Measurements from ENCODE around the gene AHCYL2. TPM values are rescaled to one million over a fixed set of nuclear protein-coding genes. Genes with fewer than 3 reads are reported as not detected.

AHCYL2 gene
- polyA plus RNA-seq, 1 donor from 2014 or later, result 39.9 TPM

- H3K9ac ChIP-seq (ENCODE audit: low read length), result no peak overlapping the region
- no peaks in the 10 kb centered on the region for H3F3A ChIP-seq (ENCODE audit: insufficient read depth, low read length, poor library complexity, severe bottlenecking)
- H2AFZ ChIP-seq (ENCODE audit: low read depth, low read length), result no peak overlapping the region
- no peak overlapping the region for H3K27ac ChIP-seq (ENCODE audit: low read length)
- no peaks in the 10 kb centered on the region for H3K9me2 ChIP-seq (ENCODE audit: insufficient read depth, low read length)
- H3K79me2 ChIP-seq (replicated peaks; ENCODE audit: insufficient read depth, low read length), result no peaks in the 10 kb centered on the region
- H3K27me3 ChIP-seq (ENCODE audit: insufficient read depth, low read depth, low read length), result no peaks in the 10 kb centered on the region
- H3K9me3 ChIP-seq (ENCODE audit: low read length), result no peaks in the 10 kb centered on the region
- H3K4me2 ChIP-seq (ENCODE audit: low read length), result no peak overlapping the region
- peaks cover 7% of the 10 kb centered on the region for H3K36me3 ChIP-seq (ENCODE audit: insufficient read depth, low read length)
- TF ChIP-seq EP300 (conservative IDR thresholded peaks at IDR 0.05; ENCODE audit: poor library complexity, severe bottlenecking), result no peak
- no peak for TF ChIP-seq SMC3 (conservative IDR thresholded peaks at IDR 0.05; ENCODE audit: poor library complexity)
- no peak for TF ChIP-seq TAF1 (IDR thresholded peaks at IDR 0.05; ENCODE audit: low read depth)
- no peak for TF ChIP-seq POLR2AphosphoS5 (IDR thresholded peaks at IDR 0.05)
- TF ChIP-seq EZH2 (IDR thresholded peaks at IDR 0.05; ENCODE audit: borderline replicate concordance, insufficient read depth, low read length, poor library complexity, severe bottlenecking), result no peak
- TF ChIP-seq MXI1 (conservative IDR thresholded peaks at IDR 0.05; ENCODE audit: poor library complexity, severe bottlenecking), result no peak
- TF ChIP-seq RAD21 (conservative IDR thresholded peaks at IDR 0.05), result no peak
- TF ChIP-seq, protein P1, sequence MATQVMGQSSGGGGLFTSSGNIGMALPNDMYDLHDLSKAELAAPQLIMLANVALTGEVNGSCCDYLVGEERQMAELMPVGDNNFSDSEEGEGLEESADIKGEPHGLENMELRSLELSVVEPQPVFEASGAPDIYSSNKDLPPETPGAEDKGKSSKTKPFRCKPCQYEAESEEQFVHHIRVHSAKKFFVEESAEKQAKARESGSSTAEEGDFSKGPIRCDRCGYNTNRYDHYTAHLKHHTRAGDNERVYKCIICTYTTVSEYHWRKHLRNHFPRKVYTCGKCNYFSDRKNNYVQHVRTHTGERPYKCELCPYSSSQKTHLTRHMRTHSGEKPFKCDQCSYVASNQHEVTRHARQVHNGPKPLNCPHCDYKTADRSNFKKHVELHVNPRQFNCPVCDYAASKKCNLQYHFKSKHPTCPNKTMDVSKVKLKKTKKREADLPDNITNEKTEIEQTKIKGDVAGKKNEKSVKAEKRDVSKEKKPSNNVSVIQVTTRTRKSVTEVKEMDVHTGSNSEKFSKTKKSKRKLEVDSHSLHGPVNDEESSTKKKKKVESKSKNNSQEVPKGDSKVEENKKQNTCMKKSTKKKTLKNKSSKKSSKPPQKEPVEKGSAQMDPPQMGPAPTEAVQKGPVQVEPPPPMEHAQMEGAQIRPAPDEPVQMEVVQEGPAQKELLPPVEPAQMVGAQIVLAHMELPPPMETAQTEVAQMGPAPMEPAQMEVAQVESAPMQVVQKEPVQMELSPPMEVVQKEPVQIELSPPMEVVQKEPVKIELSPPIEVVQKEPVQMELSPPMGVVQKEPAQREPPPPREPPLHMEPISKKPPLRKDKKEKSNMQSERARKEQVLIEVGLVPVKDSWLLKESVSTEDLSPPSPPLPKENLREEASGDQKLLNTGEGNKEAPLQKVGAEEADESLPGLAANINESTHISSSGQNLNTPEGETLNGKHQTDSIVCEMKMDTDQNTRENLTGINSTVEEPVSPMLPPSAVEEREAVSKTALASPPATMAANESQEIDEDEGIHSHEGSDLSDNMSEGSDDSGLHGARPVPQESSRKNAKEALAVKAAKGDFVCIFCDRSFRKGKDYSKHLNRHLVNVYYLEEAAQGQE (IDR thresholded peaks at IDR 0.05; ENCODE audit: borderline replicate concordance), result no peak
- no peak for TF ChIP-seq CTCF (IDR thresholded peaks at IDR 0.05; ENCODE audit: poor library complexity, severe bottlenecking)
- H3K4me3 ChIP-seq (ENCODE audit: low read length), result no peak overlapping the region
- no peaks in the 10 kb centered on the region for H4K20me1 ChIP-seq (ENCODE audit: insufficient read depth)
Observed at GRCh38 chr7:129453510-129454248, 228.8 kb downstream of the AHCYL2 start.

DNA sequence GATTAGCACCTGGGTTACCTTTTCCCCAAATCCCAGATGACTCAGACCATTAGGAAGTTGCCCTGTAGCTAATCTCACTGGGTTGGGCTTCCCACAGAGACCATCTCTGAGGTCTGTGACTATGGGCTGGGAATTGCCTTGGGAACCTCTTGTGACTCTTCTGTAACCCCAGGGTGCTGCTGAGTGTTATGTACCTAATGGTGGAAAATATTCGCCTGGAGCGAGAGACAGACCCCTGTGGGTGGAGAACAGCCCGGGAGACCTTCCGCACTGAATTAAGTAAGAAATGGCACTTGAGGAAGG is 229.4 kb downstream of the AHCYL2 start:
- H4K20me1 ChIP-seq (ENCODE audit: insufficient read depth), result no peaks in the 10 kb centered on the region
- H3F3A ChIP-seq (ENCODE audit: insufficient read depth, low read length, poor library complexity, severe bottlenecking), result no peaks in the 10 kb centered on the region
- no peaks in the 10 kb centered on the region for H3K9me2 ChIP-seq (ENCODE audit: insufficient read depth, low read length)
- H3K36me3 ChIP-seq (ENCODE audit: insufficient read depth, low read length), result peaks cover 7% of the 10 kb centered on the region
- no peaks in the 10 kb centered on the region for H3K9me3 ChIP-seq (ENCODE audit: low read length)
- TF ChIP-seq EP300 (conservative IDR thresholded peaks at IDR 0.05; ENCODE audit: poor library complexity, severe bottlenecking), result no peak
- TF ChIP-seq, protein P1 (IDR thresholded peaks at IDR 0.05; ENCODE audit: borderline replicate concordance), result no peak
- TF ChIP-seq EZH2 (IDR thresholded peaks at IDR 0.05; ENCODE audit: borderline replicate concordance, insufficient read depth, low read length, poor library complexity, severe bottlenecking), result no peak
- no peak for TF ChIP-seq SMC3 (conservative IDR thresholded peaks at IDR 0.05; ENCODE audit: poor library complexity)
- TF ChIP-seq POLR2AphosphoS5 (IDR thresholded peaks at IDR 0.05), result no peak
- no peak for TF ChIP-seq MXI1 (conservative IDR thresholded peaks at IDR 0.05; ENCODE audit: poor library complexity, severe bottlenecking)
- TF ChIP-seq CTCF (IDR thresholded peaks at IDR 0.05; ENCODE audit: poor library complexity, severe bottlenecking), result no peak
- no peak for TF ChIP-seq RAD21 (conservative IDR thresholded peaks at IDR 0.05)
- no peak for TF ChIP-seq TAF1 (IDR thresholded peaks at IDR 0.05; ENCODE audit: low read depth)
- no peak overlapping the region for H3K4me2 ChIP-seq (ENCODE audit: low read length)
- no peak overlapping the region for H3K9ac ChIP-seq (ENCODE audit: low read length)
- no peak overlapping the region for H3K4me3 ChIP-seq (ENCODE audit: low read length)
- H3K79me2 ChIP-seq (replicated peaks; ENCODE audit: insufficient read depth, low read length), result no peaks in the 10 kb centered on the region
- H3K27me3 ChIP-seq (ENCODE audit: insufficient read depth, low read depth, low read length), result no peaks in the 10 kb centered on the region
- H2AFZ ChIP-seq (ENCODE audit: low read depth, low read length), result no peak overlapping the region
- no peak overlapping the region for H3K27ac ChIP-seq (ENCODE audit: low read length)

Data from neural cell (in vitro differentiated cells).